Loucy (cell line): ENCODE results near the gene TRHDE.

Source experiments
- EZH2phosphoT487 ChIP-seq: fragments of 200-600 bp; IDR thresholded peaks from 2 replicates; pipeline ENCODE4 v1.6.1; 2018; ENCODE audit warnings: antibody characterized with exemption, mild to moderate bottlenecking, moderate library complexity, borderline replicate concordance
- TF ChIP-seq, protein P1 (sequence below): fragments of 200-600 bp; sonication (generic); conservative IDR thresholded peaks from 2 replicates; pipeline ENCODE4 v1.5.1; 2014; ENCODE audit warnings: mild to moderate bottlenecking, antibody characterized with exemption, low read length

DNA sequence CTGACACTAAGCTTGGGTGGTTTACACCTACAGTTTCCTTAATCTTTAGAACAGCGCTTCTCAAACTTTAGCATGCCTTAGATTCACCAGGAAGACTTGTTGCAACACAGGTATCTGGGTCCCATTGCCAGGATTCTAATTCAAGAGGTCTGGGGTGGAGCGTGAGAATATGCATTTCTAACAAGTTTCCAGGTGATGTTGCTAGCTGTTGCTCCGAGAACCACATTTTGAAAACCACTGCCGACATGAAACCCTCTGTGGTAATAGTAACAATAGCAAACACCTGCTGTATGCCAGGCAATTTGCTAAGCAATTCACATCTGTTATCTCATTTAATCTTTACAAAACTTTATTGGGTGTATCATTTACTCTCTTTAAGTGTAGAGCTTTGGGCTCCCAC is 58.6 kb downstream of the TRHDE start:
- TF ChIP-seq, protein P1, sequence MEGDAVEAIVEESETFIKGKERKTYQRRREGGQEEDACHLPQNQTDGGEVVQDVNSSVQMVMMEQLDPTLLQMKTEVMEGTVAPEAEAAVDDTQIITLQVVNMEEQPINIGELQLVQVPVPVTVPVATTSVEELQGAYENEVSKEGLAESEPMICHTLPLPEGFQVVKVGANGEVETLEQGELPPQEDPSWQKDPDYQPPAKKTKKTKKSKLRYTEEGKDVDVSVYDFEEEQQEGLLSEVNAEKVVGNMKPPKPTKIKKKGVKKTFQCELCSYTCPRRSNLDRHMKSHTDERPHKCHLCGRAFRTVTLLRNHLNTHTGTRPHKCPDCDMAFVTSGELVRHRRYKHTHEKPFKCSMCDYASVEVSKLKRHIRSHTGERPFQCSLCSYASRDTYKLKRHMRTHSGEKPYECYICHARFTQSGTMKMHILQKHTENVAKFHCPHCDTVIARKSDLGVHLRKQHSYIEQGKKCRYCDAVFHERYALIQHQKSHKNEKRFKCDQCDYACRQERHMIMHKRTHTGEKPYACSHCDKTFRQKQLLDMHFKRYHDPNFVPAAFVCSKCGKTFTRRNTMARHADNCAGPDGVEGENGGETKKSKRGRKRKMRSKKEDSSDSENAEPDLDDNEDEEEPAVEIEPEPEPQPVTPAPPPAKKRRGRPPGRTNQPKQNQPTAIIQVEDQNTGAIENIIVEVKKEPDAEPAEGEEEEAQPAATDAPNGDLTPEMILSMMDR: no peak
- TF ChIP-seq EZH2phosphoT487: no peak
